Putamen (tissue), 1 donor: ENCODE data around the gene GRM6.

ENCODE experiments used
- DNase-seq: peaks from one replicate; pipeline ENCODE4 v3.0.0-alpha.2; 2016; ENCODE audit warnings: low spot score

The GRM6 gene

GRCh38 chr5:178984145-178985072 is 10.7 kb downstream of the GRM6 start:
- DNase-seq: no peak

GRCh38 chr5:178983728-178984127 is 11.4 kb downstream of the GRM6 start:
- DNase-seq: no peak

- DNase-seq: no peak
Measured at GRCh38 chr5:178982941-178983340, 12.2 kb downstream of the GRM6 start.

- no peak for DNase-seq
Measured at GRCh38 chr5:178981381-178981780, 13.7 kb downstream of the GRM6 start.

GRCh38 chr5:178965465-178966055 is 29.6 kb downstream of the GRM6 start:
- no peak for DNase-seq

- peak; percentile 2 for DNase-seq
Measured at GRCh38 chr5:178941361-178941760, 53.8 kb downstream of the GRM6 start.

GRCh38 chr5:178940569-178941360 is 54.4 kb downstream of the GRM6 start, which contains the start of gene ZNF454:
ZNF454 (plus strand) TSS chr5:178941198; CDS start chr5:178942792, 1,594 bp downstream.
- DNase-seq: peak; percentile 96

GRCh38 chr5:178931846-178932760 is 63.0 kb downstream of the GRM6 start:
- DNase-seq: no peak
